ENCODE measurements around the gene MOV10.
"Not testable (repeated sequence)": the region's sequence is repeated elsewhere in the genome, so short reads cannot be mapped to it uniquely, and the experiment has no call there.

MOV10 gene

GRCh38 chr1:112714313-112715263 lies 40.1 kb downstream of the MOV10 start:
- DNase-seq: no peak

DNA sequence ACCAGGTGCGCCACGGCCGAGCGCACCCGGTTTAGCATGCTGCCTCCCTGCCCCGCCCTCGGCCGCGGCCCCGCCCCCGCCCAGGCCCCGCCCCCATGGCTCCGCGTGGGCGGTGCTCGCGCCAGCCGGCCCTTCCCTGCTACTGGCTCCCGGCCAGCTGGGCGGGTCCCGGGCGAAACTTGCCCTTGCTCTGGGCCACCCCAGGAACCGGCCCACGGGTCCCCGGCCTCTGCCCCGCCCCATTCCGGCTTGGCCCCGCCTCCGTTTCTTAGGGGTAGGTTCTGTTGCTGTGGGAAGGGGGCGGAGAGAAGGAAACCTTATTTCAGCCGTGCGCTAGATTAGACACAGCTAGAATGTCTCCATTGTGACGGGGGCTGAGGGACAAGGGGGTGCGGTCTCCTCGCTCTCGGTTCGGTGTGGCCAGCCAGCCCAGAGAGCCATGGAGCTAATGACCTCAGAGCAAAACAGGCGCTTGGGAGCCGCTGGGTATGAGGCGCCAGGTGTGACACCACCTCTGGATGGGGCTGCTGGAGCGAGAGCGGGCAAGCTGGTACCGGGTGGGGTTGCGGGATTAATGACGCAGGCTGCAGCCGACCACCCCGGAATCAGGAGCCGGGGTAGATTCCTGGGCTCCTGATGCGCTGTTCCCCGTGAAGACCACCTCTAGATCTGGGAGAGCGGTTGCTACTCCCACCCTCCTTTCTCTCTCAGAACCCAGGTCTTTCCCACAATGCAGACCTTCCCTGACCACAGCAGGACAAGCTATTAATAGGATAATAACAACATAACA lies 41.0 kb downstream of the MOV10 start, which contains the start of gene PPM1J:
PPM1J (minus strand) TSS at position 69 of the 790 bp plus-strand sequence; CDS start at position 38, 31 bp downstream.
- DNase-seq: peak; percentile 98 to 99

- peak; percentile 80 to 83 for DNase-seq
Measured at GRCh38 chr1:112716133-112716720, 41.8 kb downstream of the MOV10 start.

DNA sequence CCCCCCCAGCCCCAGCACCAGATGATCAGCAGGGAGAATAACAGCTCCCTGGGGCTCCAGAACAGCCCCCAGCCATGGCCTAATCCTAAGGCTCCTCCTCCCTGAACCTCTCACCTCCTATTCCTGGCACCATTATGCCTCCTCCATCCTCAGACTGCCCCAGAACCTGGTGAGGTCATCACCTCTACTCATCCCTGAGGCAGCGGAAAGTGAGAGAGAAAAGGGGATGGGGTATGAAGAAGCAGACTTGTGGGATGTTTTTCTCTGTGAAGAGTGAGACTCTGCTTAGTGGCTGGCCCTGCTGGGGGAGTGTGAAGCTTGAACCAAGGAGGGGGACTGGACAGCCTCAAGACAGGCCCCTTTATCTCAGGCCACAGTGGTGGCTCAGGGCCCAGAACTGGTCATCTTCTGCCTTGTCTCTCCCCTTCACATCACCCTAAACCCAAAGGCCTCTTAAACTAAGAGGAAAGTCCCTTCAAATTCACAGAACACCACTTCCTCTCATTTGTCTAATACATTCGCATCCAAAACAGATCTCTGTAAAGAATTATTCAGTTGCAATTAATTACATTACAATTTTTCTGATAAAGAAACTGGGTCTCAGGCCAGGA lies 42.9 kb downstream of the MOV10 start:
- DNase-seq: no peak

DNA sequence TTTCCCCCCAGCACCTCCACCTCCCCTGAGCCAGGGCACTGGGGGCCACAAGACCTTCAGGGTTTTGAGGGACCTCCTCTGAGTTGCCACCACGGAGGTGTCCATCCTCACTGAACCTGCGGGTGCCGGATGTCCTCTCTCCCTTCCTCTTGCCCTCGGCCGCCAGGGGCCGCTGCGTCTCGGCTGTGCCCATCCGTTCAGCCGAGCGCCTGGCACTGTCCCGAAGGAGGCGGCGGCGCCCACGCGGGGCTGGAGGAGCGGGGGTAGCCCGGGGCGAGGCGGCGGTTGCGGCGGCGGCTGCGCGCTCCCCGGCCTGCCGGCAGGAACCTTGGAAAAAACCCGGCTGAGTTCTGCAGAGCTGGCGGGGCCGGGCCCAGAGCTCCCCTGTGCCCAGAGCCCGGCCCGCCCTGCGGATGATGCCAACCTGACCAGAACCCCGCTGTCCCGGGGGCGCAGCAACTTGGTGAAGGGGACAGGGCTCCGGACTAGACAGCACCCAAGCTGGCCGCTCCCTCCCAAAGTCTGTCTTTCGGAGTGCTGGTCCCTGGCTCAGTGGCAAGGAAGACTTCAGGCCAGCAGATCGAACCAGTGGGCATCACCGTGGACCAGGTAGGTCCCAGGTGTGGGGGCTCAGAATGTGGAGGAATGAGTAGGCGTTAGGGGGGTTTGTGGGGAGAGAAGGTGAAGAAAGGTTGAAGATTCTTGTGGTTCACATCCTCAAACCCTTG lies 44.4 kb downstream of the MOV10 start:
- DNase-seq: peak; percentile 73 to 74

DNA sequence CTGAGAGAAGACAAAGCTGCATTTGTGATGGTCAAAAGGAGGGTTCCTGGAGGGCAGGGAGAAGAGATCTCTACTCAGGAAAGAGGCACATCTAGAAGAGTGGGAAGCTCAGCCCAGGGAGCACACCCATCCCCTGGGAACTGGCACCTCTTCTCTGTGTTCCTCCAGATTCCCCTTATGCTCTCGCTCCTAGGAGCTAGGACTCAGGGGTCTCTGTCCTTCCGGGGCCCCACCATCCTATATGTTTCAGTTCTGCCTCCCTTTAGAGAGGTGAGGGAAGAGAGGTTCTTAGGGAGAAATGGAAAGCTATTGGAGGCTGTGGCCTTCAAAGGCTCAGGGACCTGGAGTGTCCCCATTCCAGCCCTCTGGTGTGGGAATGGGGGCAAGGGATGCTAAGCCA lies 45.2 kb downstream of the MOV10 start:
- DNase-seq: no peak

- no peak for DNase-seq
Measured at GRCh38 chr1:112720800-112721199, 46.3 kb downstream of the MOV10 start.

- not testable (repeated sequence) for DNase-seq
Measured at GRCh38 chr1:112721294-112721693, 46.8 kb downstream of the MOV10 start.

GRCh38 chr1:112721966-112722524 lies 47.6 kb downstream of the MOV10 start:
- DNase-seq: no peak

GRCh38 chr1:112722601-112723510 lies 48.4 kb downstream of the MOV10 start:
- no peak for DNase-seq

GRCh38 chr1:112723511-112723839 lies 49.0 kb downstream of the MOV10 start:
- DNase-seq: no peak

DNA sequence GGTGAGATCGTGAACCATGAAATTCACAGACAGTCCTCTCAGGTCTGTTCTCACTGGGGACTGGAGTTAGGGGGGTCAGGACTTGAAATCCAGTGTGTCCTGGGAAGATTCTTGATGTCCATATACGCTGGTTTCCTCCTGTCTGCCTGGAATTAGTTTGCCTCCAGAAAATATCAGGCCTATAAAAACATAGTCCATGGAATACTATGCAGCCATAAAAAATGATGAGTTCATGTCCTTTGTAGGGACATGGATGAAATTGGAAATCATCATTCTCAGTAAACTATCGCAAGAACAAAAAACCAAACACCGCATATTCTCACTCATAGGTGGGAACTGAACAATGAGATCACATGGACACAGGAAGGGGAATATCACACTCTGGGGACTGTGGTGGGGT lies 49.8 kb downstream of the MOV10 start:
- not testable (repeated sequence) for DNase-seq

DNA sequence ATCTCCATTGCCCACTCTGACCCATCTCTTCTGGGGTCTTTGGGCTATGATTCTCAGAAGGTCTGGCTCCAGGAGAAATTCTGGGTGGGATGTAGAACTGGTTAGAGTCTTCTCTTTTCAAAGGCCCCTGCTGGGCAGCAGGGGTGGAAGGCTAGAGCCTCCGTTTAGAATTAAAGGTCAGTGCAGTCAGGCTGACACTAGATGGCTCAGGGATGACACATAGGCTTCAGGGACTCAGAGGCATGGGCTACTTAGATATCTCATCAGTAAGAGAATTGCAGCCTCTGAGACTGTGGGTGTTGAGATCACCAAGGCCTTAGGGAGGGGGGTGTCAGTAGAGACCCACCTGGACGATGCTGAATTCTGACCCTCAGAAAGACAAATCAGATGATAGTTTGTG lies 53.3 kb downstream of the MOV10 start:
- DNase-seq: no peak

DNA sequence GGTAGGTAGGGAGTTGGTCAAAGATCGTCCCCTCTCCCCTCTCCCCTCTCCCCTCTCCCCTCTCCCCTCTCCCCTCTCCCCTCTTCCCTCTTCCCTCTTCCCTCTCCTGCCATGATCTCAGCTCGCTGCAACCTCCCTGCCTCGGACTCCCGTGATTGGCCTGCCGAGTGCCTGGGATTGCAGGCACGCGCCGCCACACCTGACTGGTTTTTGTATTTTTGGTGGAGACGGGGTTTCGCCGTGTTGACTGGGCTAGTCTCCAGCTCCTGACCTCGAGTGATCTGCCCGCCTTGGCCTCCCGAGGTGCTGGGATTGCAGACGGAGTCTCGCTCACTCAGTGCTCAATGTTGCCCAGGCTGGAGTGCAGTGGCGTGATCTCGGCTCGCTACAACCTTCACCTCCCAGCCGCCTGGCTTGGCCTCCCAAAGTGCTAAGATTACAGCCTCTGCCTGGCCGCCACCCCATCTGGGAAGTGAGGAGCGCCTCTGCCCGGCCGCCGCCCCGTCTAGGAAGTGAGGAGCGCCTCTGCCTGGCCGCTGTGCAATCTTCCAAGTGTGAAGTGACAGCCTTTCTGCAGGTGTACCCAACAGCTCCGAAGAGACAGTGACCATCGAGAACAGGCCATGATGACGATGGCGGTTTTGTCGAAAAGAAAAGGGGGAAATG lies 54.0 kb downstream of the MOV10 start:
- not testable (repeated sequence) for DNase-seq

- DNase-seq: not testable (repeated sequence)
Measured at GRCh38 chr1:112729011-112729410, 54.6 kb downstream of the MOV10 start.

- DNase-seq: no peak
Measured at GRCh38 chr1:112729909-112730308, 55.5 kb downstream of the MOV10 start.

DNA sequence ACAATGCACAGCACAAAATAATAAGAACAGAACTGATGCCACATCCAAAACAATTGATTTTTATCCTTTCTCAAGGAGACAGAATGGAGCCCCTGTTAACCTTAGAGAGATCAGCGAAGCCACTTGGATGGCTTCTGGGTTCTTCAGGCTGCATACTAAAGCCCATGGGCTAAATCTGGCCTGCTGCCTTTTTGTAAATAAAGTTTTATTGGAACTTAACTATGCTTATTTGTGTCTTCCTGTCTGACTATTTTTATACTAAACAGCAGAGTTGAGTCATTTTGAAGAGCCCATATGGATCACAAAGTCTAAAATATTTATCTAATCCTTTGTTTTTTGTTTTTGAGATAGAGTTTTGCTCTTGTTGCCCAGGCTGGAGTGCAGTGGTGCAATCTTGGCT lies 57.0 kb downstream of the MOV10 start:
- no peak for DNase-seq

DNA sequence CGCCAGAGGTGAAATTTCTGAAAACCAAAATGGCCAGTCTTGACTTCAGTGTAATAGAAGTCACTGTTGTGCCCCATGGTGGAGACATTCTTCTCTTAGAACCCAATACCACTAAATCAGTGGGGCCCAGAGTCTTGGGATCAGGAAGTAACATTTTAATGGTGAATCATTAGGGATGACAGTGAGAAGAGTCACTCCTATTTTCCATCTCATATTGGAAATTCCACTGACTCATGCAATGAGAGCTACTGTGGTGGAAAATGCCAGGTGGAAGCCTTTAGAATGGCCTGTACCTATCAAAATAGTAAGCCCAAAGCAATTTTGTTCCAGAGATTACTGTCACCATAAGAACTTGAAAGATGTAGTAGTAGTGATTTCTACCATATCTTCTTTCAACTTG lies 61.3 kb downstream of the MOV10 start:
- no peak for DNase-seq

DNA sequence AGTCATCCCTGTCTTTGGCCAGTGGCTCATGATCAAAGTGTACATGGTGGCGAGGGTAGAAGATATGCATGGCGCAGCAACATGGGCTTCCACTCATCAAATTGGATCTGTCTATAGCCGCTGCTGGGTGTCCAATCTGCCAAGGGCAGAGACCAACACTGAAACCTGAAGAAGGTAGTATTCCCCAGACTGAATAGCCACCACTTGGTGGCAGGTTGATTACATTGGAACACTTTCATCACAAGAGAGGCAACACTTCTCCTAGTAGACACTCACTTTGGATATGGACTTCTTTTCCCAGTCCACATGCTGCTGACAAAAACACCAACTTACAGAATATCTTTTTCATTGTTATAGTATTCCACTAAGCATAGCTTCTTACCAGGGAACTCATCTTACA lies 63.1 kb downstream of the MOV10 start:
- DNase-seq: no peak
